Skin epidermis (tissue), 12 donors: ENCODE measurements around the gene ADI1.

Experiments
- H3K27ac ChIP-seq, 21 experiments: fragments of 200-600 bp; sonication (generic) in 11 of 21; one replicate each; pipeline ENCODE4 v1.5.0; 2020; ENCODE audit warnings: mild to moderate bottlenecking in 3 of 21, inconsistent platforms in 2 of 21, moderate library complexity in 2 of 21
- H3K4me3 ChIP-seq, 7 experiments: fragments of 200-600 bp; sonication (generic) in 2 of 7; one replicate each; pipeline ENCODE4 v1.5.0; 2020; ENCODE audit warnings: inconsistent platforms in 2 of 7, mild to moderate bottlenecking in 2 of 7, moderate library complexity in 1 of 7

ADI1 gene

DNA sequence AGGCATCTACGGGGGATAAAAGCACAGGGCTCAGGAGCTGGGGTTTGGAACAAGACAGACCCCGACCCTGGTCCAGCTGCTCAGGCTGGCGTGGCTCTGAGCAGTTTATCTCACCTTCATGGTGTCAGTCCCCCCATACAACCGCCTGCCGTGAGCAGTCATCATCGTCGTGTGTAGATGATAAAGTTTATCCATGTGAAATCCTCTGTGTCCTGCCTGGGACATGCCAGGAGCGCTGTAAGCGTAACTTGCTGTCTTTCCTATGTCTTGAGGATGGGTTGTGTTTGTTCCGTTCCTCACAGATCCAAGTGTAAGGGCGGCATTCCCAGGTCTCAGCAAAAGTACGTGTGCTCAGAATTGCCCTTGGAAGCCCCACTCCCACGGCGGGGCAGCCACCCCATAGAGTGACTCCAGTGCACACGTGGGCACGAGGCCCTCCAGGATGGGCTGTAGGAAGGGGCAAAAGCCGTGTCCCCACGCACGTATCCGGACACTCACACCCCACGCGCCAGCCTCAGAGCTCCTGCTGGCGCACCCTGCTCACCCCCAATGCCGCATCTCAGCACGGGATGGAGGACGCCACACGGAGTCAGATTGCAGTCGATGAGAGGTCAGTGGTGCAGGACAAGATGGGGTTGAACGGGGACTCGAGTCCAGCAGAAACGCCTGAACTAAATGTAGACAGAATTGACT is 50.9 kb downstream of the ADI1 start:
- no peak overlapping the region for H3K27ac ChIP-seq
- H3K4me3 ChIP-seq: no peak overlapping the region

DNA sequence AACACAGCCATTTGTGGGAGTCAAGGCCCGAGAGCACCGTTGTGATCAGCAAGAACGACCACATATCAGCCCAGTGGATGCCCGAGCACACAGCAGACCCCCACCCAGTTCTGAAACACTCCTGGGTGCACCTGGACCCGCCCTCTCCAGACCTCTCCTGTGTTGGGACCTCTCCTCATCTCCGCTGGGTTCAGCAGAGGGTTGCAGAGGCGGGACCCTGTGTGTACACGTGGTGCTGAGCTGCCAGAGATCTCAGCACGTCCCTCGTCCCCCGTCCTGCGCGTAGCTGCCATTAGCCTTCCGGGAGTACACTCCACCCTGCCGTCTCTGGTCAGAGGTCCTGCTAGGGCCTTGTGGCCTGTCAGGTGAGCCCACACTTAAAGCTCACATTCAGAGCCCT is 51.7 kb downstream of the ADI1 start:
- Histone ChIP-seq H3K27ac (no peak overlapping the region), H3K4me3 (no peak overlapping the region)

DNA sequence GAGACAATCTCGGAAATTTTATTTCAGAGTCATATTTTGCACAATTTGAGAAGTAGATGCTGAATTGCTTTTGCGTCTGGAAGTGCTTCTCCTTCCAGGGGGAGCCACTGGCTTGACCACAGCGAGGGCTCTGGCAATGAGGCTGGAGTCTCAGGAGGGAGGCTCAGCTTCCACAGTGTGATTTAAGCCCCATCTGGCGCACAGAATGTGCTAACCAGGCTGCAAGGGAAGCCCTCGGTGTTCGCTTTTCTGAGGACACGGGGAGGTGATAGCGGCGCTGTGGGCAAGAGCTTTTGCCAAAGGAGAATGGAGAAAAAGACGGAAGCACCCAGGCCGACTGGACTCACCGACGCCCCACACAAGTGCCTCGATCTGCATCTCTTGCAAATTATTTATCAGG is 52.4 kb downstream of the ADI1 start:
- Histone ChIP-seq H3K27ac (no peak overlapping the region), H3K4me3 (no peak overlapping the region)

DNA sequence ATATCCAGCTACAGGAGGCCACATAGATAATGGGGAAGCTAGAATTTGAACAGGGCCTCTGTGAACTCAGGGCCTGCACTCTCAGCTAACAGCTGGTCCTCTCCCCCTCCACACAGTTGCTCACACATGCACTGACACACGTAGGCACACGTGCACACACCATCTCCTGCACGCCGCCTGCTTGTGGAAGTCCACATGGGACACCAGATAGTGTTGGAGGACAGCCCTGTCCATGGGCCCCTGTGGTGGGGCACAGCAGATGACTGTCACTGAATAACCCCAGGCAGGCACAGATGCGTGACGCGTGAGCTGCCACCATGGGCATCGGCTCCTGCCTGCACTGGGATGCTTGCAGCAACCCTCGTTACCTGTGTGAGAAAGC is 52.9 kb downstream of the ADI1 start:
- Histone ChIP-seq H3K27ac (peak overlapping the region in 5 of 21 experiments; percentile 3 to 70 (median 44)), H3K4me3 (no peak overlapping the region)

DNA sequence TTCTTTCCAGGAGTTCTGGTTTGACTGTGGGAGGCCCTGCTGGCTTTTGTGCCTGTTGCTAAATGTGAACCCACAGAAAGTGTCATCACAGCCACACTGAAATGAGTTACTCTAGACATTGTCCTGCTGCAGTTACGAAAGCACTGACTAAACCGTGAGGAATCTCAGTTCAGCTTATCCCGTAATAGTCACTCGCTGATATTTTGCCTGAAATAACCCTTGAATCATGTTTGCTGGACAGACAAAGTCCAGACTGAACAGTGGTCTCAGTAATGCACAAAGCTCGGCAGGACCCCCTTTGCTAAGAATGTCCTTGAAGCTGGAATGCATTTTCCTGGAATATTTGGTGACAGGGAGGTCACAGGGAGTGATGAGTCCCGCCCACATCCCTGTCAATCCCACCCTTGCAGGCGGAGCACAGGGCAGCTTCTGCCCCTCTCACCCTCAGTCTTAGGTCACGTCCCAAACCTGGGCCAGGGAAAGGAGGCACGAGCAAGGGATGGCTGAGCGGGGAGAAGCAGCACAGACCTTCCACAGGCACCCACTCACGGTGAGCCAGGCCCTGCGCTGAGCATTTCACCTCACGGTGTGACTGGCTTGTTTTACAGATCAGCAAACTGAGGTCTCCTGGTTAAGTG is 53.4 kb downstream of the ADI1 start:
- Histone ChIP-seq H3K4me3 (no peak overlapping the region), H3K27ac (peak overlapping the region in 5 of 21 experiments; percentile 3 to 70 (median 44))

DNA sequence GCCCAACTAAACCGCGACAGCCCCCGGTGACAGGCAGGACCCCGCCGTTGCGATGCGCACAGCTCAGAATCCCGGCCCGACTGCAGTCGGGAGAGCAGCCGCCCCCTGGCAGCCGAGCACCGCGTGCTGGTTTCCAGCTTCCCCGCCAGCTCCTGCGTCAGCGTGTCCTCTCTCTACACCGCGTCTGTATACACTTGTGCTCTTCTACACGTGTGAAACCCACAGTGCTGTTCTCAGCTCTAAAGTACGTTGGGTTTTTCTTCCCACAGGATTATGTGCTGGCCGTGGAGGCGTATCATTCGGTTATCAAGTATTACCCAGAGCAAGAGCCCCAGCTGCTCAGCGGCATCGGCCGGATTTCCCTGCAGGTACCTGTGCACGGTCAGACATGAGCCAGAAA is 54.0 kb downstream of the ADI1 start:
- Histone ChIP-seq H3K4me3 (no peak overlapping the region), H3K27ac (no peak overlapping the region)

DNA sequence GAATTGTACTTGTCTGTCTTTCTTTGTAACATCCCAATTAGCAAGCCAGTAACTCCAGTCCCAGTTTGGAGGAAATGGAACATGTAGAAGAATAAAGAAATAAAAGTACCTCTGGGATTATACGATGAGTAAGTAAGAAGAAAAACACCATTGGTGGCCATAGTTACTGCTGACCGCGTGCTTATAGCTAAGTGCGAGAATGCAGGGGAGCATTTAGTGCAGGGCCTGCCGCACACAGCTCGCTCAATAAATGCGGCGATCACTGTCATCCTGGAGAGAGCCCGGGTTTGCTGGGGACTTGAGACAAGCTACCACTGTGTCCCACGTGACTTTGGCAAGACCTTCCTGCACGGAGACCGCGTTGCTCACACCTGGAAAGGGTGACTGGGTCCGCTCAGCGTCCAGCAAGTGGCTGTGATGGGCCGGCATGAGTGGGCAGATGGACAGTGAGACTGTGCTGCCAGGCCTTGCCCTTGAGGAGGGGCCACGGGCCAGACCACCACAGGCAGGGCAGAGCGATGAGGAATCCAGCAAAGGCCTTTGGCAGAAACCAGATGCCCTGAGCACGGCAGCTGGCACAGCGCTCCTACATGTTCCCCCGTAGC is 54.8 kb downstream of the ADI1 start:
- Histone ChIP-seq H3K27ac (no peak overlapping the region), H3K4me3 (no peak overlapping the region)

DNA sequence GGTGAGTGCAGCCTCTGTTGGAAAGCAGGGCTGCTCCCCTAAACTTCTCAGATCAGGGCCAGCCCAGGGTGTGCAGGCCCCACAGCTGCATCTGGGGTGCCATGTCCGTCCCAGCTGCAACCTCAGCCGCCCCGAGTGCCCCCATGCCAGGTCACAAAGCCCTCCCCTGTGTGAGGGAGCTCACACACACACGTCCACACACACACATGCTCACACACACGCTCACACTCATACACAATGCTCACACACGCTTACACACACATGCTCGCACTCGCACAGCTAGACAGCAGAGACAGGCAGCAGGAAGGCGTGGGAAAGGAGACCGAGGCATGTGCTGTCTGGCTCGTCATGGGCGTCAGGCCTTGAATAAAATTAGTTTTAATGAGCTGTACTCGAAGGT is 55.4 kb downstream of the ADI1 start:
- Histone ChIP-seq H3K27ac (no peak overlapping the region), H3K4me3 (no peak overlapping the region)

DNA sequence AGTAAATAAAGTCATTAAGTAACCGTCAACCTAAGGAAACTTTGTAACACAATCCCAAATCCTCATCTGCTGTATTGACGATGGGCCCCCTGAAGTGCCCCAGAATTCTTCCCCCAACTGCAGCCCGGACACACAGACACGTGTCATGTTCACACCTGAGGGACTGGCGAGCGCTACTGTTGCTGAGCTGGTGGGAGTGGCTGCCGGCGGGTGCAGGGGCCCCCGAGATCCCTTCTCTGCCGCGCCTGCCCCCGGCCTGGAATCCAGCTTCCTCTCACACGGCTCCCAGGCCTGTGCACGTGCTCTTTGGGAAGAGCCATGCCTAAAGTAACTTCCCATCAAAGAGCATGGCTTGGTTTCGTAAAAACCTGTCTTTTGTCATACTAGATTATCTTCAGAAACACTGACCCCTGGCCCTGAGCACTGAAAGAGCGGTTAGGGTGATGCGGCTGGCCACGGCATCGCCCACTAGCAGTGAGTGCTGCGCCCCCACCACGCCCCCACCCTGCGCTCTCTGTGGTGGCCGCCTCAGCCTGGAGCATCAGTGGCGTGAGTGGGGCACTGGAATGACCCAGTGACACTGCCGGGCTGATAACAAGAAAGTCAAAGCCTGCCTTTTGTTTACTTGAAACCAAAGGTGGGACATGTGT is 56.0 kb downstream of the ADI1 start:
- no peak overlapping the region for H3K27ac ChIP-seq
- H3K4me3 ChIP-seq: no peak overlapping the region

DNA sequence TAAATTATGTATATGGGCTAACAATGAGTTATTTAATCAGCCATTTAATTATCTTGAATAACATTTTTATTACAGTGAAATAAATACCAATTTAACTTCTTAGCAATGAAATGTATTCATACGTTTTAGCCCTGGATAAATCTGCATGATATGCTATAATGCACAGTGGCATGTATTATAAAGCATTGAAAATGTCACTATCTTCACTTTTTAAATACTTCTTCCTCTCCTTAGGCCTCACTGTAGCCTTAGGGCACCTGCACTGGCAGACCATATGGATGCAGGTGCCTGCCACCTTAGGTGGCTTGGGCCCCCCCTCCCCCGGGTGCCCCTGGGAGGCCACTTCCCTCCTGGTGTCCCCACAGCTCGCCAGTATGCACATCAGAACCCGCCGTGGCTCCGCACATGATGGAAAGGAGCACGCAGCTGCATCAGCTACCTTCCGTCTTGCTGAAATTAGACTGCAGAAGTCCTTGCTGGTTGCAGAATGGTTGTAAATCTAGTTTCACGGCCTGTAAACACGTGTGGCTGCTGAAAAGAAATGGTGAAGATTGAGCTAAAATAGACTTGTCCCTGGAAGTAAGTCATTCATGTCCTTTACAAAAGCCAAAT is 56.7 kb downstream of the ADI1 start:
- H3K4me3 ChIP-seq: no peak overlapping the region
- H3K27ac ChIP-seq: no peak overlapping the region

DNA sequence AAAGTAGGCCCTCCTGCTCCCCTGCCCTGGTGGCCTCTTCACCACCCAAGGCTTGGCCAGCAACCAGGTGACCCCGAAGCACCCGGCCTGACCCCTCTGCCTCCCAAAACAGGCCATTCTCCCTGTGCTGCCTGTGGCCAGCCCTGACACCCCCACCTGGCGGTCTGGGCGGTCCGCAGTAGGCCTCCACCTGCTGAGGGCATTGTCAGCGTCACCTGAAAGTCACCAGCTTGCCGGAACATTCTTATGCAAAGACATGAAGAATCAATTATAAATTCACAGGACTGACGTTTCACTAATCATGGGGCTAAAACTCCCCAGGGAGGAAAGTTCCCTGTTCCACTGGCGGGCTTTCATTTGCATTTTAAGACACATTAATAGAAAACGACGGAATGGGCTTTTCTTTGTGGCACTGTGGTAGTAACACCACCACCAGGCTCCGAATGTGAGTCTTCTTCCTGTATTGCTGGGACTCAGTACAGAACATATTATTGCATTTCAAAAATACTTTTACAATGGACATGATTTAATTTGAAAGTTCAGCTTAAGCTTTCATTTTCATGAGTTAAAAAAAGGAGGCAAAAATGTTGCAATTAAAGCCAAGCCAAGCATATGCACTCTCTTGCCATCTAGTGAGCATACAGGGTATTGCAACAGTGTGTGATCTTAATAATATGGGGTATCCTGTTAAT is 57.4 kb downstream of the ADI1 start:
- Histone ChIP-seq H3K4me3 (no peak overlapping the region), H3K27ac (peak overlapping the region in 11 of 21 experiments; percentile 1 to 71 (median 32))

DNA sequence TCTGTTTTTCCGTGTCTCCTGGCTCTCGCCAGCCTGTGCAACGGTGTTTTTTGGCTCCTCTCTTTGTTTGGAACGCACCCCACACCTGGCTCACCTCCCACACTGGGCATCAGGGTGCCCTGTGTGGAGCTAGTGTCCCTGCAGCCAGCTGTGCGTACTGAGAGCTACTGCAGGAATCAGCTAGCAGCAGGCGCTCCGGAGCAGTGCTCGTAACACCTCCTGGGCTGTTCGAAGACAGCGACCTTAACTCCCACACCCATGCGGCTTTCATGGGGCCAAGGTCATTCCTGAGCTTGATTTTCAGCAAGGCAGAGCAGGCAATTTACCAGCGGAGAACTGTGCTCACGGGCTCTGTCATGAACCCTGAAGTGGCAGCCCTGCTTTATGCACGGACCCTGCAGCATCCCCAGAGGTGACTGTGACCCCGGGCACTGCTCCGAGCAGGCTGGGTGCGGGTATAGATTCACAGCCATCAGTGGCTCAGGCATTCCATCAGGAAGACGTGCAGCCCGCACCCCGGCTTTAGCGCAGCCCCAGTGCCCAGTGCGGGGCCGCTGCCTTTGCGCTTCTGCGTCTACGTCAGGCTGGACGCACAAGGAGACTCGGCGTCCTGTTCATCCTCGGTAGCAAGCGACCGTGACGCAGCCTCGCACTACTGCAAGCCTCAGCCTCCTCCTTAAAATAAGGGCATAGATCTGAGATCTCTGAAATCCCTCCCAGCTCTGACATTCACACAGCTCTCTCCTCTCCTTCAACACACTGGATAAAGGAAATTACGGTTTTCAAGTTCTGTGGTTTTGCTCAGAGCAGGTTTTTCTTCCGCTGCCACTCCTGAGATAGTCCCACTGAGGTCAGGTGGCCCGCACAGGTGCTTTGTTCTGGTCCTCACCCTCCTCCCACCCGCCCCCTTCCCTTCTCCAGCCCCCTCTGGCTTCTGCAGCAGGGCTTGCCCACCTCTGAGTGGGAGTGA is 58.2 kb downstream of the ADI1 start:
- Histone ChIP-seq H3K27ac (peak overlapping the region in 11 of 21 experiments; percentile 1 to 71 (median 32)), H3K4me3 (no peak overlapping the region)

DNA sequence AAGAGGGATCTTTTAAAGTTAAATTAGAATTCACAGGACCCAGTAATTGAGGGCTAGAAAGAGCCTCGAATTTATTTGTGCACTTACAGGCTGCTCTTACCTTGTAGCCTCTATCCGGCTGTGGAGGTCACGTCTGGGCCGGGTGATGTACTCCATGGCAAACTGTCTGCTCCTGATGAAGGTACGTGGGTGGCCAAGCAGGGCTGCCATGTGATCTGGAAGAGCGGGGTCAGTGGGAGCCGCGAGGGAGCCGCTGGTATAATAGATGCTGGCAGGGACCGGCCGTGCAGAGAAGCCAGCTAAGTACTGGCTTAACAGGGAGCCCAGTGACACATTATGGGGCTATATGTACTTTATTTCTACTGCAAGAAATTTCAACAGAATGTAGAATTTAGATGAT is 59.2 kb downstream of the ADI1 start:
- Histone ChIP-seq H3K4me3 (no peak overlapping the region), H3K27ac (no peak overlapping the region)

DNA sequence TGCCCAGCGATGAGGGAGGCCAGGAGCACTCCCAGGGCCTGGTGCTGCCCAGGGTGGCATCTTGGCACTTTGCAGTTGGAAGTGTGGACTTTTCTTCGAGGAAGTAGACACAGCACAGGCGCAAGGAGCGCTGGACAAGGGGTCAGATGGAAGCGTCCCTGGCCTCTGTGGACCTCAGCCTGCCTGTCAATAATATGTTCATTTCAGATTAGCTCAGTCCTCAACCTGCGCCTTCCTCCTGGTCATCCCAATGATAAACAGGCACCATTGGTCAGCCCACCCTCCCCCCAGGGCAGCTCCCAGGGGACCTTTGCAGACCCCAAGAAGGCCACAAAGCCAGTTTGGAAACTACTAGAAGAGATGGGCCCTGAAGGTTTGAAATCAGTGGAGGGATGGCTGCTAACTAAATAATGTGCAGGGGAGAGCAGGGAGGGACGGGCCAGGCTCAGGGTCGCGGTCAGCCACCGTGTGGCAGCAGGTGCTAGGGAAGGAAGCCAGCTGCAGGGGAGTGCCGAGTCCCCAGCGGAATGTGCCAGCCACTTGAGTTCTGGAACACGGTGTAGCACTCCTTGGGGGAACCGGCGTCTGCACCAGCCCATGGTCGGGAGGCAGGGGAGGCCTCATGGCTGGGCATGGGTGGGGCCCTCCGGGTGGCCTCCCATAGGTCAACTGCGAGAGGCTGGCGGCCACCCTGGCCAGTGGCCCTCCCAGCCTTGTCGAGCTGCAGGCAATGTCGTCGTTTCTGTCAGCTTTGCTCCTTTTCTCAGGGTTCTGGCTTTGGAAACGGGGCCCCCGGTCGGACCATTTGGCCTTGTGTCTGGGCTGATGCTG is 59.9 kb downstream of the ADI1 start:
- H3K27ac ChIP-seq: peak overlapping the region in 1 of 21 experiments; percentile 6
- no peak overlapping the region for H3K4me3 ChIP-seq

DNA sequence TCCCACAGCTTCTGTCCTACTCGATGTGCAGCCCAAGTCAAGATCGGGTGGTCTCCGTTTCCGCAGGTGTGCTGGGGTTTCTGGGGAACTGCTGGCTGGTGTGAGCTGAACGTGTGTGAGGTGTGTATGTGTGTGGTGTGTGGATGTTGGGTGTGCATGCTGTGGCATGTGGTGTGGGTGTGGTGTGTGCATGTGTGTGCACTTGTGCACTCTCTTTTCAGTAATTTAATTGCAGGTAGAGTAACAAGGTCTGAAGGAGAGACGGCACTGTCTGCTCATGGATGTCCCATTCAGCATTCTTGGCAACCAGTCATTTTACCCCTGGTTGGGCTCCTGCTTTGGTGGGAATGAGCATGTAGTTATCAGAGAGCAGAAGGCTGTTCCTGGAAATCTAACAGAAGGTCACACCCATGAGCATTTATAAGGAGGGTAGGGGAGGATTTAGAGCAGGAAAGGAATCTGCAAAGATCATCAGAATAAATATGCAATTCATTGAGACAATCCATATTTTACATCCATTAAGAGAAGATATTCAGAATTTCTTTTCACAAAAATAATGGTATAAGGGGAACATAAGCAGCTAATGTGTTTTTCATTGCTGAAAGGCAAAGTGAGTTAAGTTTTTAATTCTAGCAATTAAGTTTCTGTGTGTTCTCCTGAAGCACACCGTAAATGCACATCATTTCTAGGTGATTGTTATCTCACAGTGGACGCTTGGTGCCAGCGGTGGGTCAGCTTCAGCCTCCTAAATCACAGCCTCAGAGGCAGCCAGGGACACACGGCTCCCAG is 60.7 kb downstream of the ADI1 start:
- Histone ChIP-seq H3K27ac (no peak overlapping the region), H3K4me3 (no peak overlapping the region)

DNA sequence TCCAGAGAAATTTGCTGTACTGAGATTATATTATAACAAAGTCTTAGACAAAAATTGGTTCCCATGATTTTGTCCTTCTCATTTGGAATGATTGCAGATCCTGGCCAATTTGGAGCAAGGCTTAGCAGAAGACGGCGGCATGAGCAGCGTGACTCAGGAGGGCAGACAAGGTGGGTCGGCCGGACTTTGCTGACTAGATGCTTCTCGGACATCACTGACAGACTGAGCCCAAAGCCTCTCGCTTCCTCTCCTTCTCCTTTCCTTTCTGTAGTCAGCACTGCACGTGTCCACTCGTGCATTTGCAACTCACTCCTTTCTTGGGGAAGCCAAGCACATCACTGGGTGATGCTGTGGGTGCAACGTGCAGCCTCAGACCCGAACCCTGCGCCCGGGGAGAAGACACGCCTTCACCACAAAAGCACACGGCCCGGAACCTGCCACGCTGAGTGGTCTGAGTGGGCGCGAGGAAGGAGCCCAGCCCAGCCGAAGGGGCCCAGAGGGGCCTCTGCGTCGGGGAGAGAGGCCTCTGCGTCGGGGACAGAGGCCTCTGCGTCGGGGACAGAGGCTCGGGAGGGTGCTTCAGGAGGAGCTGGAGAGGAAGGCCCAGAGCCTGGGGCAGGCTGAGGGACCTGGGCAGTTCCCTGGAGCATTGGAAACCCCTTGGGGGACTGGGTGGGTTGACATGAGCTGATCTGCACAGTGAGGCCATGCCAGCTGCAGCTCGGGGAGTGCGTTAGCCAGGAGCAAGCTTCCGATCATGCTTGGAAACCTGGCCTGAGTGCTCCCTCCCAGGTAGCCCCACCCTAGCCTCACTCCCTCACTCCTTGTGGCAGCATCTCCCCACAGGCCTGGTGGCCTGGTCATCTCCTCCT is 61.6 kb downstream of the ADI1 start:
- Histone ChIP-seq H3K4me3 (no peak overlapping the region), H3K27ac (no peak overlapping the region)
